Panc1 (cell line): ENCODE measurements around the gene NTNG2.

Source experiments
- POLR2AphosphoS5 ChIP-seq: IDR thresholded peaks from 2 replicates; pipeline ENCODE4 v1.6.1; 2012; ENCODE audit warnings: mild to moderate bottlenecking, low read depth, low read length, moderate library complexity
- TF ChIP-seq, protein P1 (sequence below): fragments of 450-650 bp; IDR thresholded peaks from 2 replicates; pipeline ENCODE4 v1.5.1; 2017; ENCODE audit warnings: mild to moderate bottlenecking
- TF ChIP-seq, protein P2 (sequence below), 2 experiments: IDR thresholded peaks; 2 replicates each; pipeline ENCODE4 v1.6.1; 2011 to 2012; ENCODE audit warnings: low read depth in 2 of 2, control low read depth in 1 of 2, low read length in 1 of 2, mild to moderate bottlenecking in 1 of 2, moderate library complexity in 1 of 2; ENCODE audit not compliant: insufficient read depth in 1 of 2

DNA sequence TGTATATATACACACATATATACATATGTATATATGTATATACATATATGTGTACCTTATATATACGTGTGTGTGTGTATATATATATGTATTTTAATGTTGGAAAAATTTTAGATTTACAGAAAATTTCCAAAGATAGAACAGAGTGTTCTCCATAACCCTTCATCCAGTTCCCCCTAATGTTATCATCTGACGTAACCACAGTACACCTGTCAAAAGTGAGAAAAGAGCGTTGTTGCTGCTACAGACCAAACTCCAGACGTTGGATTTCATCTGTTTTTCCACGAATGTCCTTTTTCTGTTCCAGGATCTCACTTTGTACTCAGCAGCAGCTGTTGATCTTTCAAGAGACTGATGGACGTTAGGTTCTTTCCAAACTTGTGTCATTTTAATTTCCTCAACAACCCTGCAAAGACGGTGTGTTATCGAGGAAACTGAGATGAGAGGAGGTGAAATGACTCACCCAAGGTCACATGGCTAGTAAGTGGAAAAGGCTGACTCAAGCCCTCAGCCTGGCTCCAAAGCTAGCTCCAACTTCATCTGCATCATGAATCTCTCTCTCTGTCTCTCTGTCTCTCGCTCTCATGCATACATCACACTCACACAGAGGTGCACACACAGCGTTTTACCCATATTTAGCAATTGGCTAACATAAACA, 17.0 kb upstream of the NTNG2 start:
- TF ChIP-seq, protein P1, sequence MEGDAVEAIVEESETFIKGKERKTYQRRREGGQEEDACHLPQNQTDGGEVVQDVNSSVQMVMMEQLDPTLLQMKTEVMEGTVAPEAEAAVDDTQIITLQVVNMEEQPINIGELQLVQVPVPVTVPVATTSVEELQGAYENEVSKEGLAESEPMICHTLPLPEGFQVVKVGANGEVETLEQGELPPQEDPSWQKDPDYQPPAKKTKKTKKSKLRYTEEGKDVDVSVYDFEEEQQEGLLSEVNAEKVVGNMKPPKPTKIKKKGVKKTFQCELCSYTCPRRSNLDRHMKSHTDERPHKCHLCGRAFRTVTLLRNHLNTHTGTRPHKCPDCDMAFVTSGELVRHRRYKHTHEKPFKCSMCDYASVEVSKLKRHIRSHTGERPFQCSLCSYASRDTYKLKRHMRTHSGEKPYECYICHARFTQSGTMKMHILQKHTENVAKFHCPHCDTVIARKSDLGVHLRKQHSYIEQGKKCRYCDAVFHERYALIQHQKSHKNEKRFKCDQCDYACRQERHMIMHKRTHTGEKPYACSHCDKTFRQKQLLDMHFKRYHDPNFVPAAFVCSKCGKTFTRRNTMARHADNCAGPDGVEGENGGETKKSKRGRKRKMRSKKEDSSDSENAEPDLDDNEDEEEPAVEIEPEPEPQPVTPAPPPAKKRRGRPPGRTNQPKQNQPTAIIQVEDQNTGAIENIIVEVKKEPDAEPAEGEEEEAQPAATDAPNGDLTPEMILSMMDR: no peak
- TF ChIP-seq, protein P2, sequence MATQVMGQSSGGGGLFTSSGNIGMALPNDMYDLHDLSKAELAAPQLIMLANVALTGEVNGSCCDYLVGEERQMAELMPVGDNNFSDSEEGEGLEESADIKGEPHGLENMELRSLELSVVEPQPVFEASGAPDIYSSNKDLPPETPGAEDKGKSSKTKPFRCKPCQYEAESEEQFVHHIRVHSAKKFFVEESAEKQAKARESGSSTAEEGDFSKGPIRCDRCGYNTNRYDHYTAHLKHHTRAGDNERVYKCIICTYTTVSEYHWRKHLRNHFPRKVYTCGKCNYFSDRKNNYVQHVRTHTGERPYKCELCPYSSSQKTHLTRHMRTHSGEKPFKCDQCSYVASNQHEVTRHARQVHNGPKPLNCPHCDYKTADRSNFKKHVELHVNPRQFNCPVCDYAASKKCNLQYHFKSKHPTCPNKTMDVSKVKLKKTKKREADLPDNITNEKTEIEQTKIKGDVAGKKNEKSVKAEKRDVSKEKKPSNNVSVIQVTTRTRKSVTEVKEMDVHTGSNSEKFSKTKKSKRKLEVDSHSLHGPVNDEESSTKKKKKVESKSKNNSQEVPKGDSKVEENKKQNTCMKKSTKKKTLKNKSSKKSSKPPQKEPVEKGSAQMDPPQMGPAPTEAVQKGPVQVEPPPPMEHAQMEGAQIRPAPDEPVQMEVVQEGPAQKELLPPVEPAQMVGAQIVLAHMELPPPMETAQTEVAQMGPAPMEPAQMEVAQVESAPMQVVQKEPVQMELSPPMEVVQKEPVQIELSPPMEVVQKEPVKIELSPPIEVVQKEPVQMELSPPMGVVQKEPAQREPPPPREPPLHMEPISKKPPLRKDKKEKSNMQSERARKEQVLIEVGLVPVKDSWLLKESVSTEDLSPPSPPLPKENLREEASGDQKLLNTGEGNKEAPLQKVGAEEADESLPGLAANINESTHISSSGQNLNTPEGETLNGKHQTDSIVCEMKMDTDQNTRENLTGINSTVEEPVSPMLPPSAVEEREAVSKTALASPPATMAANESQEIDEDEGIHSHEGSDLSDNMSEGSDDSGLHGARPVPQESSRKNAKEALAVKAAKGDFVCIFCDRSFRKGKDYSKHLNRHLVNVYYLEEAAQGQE (IDR thresholded peaks at IDR 0.05; ENCODE audit: insufficient read depth in 1 of 2, low read depth in 2 of 2, low read length in 1 of 2): no peak
- no peak for TF ChIP-seq POLR2AphosphoS5
